Kasumi-1 (cell line): ENCODE data around the gene FAXDC2.
A peak's percentile ranks its signal among the peaks of the same experiment; 100 is the strongest.
"Not testable (repeated sequence)": the region's sequence is repeated elsewhere in the genome, so short reads cannot be mapped to it uniquely, and the experiment has no call there.

ENCODE experiments used
- DNase-seq, 2 experiments: peaks; one replicate each; lab custom pipeline; 2025; lab: John Stamatoyannopoulos, UW

FAXDC2 gene

DNA sequence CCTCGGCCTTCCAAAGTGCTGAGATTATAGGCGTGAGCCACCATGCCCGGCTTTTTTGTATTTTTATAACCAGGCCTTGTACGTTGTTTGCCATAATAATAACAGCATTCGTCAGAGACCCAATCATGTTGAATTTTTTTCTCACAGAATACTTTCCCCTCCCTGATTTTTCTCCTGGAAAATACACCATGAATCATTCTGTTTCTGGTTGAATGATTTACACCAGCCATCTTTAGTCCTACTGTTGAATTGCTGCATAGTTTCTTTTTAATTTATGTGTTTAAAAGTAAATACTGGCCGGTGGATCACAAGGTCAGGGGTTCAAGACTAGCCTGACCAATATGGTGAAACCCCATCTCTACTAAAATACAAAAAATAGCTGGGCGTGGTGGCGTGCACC, 11.5 kb upstream of the FAXDC2 start:
- no peak for DNase-seq

DNA sequence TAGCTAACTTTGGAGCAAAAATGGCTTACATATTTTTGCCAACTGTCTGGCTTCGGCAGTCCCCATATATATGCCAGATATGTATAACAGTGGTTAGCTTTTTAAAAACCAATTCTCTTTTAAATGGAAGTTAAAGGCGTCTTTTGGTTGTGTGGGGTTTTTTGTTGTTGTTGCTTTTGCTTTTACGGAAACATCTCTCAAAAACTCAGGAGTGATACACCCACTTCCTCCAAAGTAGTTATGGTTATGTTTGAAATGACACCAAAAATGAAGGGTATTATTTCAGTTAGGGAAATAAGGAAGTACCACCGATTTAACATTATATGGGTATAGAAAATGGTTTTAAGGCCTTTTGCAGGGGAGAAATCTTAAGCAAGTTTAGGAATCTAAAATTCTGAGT, 10.4 kb upstream of the FAXDC2 start:
- peak; percentile 63 to 80 for DNase-seq

DNA sequence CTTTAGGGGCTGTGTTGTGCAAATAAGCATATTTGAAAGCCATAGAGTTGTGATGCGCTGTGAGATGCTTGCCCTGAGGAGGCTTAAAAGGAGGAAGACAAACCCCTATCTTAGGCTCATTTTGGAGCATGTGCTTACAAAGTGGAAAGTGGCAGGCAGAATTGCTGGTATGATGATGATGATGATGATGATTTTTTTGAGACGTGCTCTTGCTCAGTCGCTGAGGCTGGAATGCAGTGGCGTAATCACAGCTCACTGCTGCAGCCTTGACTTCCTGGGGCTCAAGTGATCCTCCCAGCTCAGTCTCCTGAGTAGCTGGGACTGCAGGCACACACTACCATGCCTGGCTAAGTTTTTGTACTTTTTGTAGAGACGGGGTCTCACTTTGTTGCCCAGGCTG, 9.7 kb upstream of the FAXDC2 start:
- DNase-seq = no peak

DNA sequence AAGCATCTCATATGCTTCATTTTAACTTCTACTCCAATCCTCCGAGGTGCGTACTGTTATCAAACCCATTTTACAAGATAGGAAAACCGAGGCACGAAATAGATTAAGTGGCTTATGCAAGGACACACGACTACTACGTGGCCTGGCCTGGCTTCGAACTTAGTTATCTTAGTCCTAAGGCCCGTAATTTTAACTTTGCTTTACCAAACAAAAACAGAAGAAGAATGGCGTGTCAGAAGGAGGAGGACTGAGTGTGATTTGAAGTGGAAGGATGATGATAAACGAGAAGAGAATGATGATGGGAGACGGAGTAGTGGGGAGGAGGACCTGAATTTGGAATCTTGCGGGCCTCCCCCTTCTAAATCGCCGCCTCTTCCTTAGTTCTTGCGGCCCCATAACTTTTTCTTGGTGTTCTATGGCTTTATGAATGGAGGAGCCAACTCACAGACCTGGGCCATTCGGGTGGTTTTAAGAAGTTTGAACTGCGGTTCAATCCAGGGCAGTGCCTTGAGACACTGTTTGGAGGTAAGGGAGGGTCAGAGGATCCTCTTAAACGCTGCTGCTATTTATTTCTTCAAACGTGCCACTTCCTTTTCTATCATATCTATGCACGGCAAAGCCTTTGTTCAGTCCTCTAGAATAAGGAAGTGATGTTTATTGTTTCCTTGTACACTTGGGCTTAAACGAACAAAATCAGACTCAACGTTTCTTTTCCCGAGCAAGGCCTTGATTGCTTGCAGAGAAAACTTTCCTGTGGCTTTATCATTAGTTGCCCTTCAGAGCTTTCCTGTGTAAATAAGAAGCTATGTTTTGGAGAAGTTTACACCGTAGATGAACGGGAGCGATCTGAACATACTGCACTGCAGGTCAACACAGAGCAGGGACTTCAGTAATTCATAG, 8.8 kb upstream of the FAXDC2 start:
- peak; percentile 77 to 79 for DNase-seq

DNA sequence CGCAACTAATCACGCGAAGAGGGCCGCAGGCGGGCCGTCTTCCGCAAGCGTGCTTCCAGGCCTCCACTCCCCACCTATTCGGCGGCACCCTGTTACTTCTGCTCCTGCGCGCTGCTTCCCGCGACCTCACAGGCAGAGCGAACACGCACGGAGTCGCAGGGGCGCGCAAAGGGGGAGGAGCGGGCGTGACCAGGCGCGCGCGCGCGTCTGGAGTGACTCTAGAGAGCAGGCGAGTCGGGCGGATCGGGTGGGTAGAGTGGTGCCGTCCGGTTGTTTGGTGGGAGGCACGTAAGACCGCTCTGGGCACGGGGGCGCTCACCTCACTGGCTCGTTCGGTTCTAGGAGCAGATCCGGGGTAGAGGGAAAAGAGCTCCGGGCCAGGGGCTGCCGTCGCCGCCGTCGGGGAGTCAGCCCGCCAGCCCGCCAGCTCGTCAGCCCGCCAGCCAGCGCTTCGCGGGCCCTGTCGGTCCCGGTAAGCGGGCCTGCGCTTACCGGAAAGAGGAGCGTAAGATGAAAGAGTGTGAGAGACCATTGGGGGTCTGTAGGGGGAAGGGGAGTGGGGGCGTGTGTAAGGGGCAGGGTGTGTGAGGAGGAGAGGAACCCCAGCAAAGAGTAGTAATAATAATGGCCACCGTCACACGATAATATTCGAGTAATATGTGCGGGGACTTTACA, 8.0 kb upstream of the FAXDC2 start, which contains the start of gene CNOT8:
CNOT8 (plus strand) TSS at position 331 of the 675 bp plus-strand sequence. CDS start 4,652 bp downstream, outside the sequence.
- peak; percentile 96 to 97 for DNase-seq

DNA sequence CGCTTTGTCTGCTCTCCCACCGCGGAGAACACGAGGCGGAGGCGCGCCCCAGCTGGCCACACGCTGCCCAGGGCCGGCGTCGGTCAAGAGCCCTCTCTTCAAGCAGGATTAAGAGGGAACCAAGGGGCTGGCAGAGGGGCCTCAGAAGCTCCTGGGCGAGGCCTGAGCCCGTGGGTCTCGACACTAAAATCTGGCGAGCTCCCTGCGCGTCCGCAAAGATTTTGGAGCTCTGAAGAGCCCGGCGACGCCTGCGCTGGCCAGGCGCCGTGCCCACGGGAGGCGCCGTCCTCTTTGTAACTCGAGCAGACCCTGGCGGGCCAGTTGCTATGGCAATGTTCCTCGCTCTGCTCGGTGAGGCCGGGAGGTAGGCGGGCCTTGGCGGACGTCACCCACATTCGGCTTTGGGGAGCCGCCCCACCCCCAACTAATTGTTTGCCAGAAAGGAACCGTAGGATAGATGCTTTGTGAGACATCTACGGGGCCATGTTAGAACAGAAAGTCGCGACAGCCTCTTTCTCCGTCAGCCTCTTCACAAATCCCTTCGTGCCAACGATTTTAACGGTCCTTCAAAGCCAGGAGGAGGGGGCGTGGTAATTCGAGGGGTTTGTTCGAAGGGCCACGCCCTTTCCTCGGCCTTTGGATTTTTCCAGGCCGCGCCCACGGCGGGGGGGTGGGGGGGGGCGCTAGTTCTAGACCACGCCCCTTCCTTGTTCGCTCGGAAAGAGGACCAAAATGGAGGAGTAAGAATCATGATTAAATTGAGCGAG, 7.3 kb upstream of the FAXDC2 start:
- peak; percentile 92 to 95 for DNase-seq

DNA sequence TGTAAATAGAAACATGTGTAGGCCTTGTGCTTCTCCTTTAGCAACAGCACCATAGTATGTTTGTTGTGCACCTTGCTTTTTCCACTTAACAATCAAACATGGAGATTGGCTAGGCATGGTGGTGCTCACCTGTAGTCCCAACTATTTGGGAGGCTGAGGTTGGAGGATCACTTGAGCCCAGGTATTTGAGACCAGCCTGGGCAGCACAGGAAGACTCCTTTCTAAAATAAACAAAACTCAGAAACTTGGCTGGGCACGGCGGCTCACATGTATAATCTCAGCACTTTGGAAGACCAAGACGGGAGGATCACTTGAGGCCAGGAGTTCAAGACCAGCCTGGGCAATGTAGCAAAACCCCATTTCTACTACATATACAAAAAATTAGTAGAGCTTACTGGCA, 948 bp upstream of the FAXDC2 start:
- no peak for DNase-seq

DNA sequence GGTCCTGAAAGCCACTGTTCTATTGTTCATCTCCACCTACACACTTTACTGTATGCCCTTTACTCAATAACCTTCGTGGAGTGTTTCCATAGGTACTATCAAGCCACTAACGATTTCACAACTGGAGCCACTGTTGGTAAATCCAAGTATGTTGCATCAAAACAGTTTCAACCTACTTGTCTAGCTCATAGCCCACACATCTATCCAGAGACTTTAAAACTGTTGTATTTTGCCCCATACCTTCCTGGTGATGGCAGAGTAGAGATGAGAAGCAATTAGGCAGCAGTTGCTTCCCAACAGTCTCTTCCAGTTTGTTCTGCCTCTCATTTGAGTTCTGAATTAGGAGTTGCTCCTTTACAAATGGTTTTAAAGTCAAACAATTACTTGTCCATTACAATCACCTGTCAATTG, 607 bp downstream of the FAXDC2 start:
- no peak for DNase-seq

DNA sequence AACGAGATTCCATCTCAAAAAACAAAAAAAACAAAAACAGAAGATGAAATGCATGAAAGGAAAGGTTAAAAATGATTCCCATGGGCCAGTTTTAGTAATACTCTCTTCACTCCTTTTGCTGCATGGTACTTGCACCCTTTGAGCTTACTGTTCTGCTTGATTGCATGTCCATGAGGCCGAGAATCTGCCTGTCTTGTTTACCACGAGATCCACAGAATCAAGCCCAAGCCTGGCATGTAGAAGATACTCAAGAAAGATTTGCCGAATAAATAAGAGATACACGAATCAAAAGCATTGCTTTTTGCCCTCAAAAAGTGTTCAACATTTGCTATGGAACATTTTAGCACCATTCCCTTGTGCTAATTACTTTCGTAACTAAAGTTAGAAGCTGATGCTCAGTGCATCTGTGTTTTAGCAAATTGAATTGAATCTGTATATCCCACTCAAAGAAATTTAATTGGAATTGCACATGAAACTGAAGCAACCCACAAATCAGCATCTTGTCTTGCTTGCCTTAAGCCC, 1.1 kb downstream of the FAXDC2 start:
- no peak for DNase-seq

DNA sequence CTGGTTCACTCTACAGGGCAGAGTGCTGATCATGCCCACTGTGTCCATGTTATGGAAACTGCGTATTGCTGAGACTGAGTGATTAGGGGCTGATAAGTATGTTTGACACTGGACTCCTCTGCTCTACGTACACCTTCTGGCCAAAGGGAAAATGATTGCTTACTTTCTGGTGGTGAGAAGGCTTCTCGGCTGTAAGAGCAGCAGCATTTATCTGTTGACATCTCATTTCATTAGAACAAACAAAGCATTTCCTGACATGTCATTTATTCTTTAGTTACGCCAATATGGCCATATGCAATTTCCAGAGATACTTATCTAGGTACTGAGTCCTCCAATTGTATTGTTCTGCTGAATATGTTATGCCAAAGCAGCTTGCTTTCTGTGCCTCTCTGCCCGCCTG, 5.6 kb downstream of the FAXDC2 start:
- DNase-seq = no peak

DNA sequence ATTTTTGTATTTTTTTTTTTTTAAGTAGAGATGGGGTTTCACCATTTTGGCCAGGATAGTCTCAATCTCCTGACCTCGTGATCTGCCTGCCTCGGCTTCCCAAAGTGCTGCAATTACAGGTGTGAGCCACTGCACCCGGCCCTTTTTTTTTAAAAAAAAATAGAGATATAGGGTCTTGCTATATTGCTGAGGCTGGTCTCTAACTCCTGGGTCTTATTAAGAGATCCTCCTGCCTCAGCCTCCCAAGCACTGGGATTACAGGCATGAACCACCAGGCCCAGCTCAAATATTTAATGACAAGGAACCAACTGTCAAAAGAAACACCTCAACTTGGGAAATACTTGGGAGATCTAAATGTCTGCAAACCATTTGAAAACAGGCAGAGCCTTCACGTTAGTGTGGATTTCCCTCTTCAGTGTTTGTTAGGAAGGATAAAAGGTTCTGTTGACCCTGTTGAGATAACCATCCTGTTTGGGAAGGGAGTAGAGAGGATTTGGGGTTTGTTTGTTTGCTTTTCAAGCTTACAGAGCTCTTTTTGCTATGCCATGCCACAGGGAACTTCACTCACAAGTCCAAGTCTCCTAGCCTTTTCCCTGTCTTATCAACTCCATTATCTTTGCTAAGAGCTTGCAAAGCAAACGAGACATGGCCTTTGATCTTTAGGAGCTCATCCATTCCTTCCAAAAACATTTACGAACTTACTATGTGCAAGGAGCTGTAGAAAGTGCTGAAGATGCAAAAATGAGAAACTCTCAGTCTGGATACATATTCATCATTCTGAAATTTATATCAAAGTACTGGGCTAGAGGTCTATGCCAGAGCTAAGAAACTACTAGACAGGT, 7.5 kb downstream of the FAXDC2 start:
- no peak for DNase-seq

DNA sequence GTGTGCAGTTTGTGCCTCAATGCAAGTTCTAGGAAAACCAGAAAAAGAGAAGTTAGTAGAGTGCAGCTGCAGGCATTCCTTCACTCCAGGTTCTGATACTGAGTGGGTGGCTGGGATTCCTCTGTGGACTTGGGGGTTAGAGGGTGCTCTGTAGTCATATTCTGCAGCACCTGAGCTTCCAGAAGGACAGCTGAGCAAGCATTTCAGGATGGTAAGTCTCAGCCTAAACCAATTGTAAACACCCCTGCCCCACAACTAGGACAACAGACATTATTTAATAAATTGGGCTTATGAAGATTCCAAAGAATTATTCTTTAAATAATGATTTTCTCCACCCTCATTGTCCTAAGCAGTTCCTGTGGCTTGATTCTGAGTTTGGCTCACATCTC, 9.1 kb downstream of the FAXDC2 start:
- DNase-seq = no peak

DNA sequence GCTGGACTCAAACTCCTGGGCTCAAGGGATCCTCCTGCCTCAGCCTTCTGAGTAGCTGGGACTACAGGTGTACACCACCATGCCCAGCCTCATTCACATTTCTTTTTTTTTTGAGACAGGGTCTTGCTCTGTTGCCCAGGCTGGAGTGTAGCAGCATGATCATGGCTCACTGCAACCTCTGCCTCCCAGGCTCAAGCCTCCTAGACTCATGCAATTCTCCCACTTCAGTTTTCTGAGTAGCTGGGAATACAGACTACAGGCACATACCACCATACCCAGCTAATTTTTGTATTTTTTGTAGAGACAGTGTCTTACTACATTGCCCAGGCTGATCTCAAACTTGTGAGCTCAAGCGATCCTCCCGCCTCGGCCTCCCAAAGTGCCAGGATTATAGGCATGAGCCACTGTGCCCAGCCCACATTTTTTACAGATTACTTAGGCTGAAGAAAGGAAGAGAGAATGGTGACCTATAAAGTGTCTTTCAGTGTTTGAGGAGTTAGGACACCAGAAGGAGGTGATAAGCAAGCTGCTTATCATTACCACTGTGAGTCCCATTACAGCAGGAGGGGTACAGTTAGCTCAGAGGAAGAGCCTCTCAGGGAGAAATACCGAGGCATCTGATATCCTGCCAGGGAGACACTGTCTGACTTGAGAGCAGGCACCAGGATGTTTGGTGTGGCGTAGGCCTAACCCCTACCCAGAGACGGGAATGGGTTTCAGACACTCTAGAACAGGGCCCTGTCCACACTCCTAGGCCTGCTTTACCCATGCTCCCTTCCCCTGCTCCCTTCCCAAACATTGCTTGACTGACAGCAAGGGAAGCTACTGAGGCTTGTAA, 9.7 kb downstream of the FAXDC2 start:
- DNase-seq = no peak

DNA sequence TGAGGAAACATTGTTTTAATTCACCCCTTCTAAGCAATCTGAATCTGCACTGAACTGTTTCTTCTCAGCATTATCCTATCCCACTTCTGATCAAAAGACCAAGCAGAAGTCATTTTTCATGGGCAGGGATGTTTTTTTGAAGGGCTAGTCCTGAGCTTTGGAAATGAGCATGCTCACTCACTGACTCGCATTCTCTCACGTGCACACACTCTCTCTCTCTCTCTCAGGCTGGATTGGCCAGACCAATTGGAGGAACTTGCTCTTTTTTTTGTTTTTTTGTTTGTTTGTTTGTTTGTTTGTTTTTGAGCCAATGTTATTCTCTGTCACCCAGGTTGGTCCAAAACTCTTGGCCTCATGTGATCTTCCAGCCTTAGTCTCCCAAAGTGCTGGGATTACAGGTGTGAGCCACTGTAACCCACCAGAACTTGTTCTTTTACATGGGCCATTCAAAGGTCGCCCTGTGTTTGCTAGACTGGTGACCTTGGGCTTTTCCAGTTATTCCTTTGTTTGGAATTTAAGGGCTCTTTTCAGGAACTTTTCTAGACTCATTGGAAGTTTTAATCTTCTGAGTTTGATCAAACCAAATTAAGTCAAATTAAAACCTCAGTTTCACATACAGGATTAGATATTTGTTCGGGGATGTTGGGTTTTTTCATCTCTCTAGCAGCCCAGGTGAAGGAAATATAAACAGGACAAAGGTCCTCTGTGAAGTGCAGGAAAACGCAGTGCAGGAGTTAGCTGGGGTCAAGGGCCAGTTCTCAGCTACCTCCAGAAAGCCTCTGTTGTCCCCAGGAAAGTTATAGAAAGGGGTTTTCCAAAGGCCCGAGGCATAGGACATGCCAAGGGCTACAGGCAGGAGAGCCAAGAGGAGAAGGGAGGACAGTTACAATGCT, 13.1 kb downstream of the FAXDC2 start:
- DNase-seq = no peak

DNA sequence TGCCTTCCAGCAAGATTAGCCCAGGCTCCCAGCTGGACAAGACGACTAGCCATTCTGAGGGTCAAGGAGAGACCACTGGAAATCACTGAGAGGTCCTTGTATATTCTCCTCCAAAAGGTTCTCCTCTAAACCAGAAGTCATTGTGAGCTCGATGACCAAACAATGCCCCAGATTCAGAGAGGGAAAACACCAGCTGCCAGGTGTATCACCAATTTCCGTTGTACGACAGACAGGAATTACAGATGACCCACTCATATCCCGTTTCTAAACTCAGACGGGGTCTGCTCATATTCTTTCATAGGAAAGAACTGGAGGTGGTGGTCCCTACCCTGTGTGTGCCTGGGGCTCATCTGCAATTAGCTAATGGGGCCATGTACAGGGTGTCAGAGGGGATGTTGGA, 14.2 kb downstream of the FAXDC2 start:
- DNase-seq = no peak

DNA sequence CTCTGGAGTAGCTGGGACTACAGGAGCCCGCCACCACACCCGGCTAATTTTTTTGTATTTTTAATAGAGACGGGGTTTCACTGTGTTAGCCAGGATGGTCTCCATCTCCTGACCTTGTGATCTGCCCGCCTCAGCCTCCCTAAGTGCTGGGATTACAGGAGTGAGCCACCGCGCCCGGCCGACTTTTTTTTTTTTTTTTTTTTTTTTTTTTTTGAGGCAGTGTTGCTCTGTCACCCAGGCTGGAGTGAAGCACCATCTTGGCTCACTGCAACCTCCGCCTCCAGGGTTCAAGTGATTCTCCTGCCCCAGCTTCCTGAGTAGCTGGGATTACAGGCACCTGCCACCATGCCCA, 14.7 kb downstream of the FAXDC2 start:
- not testable (repeated sequence) for DNase-seq

DNA sequence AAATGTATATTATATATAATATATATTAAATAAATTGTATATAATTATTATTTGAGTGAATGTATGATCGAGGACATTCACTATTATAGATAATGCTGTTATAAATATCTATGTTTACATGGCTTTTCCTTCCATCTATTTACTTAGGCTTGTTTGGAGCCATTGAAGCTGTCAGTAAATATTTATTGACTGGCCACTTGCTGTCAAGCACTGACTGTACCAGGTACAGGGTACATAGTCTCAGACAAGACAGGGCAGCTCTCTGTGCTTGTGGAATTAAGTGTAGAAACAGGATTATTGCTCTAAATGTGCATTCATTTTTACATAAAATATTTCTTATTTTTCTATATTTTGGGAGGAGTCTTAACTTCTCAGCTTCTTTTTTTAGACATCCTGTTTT, 16.4 kb downstream of the FAXDC2 start:
- no peak for DNase-seq

DNA sequence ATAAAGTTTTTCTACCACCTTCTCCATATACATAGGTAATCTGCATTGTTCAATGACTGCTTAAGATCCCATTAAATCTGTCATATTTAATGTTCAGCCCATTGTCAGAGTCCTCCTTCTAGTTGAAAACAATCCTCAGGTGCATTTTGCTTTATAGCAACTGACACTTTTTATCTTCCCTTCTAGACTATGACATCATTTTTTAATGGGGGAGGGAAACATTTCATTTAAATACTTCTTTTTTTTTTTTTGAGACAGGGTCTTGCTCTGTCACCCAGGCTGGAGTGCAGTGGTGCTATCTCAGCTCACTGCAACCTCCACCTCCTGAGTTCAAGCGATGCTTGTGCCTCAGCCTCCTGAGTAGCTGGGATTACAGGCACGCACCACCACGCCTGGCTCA, 17.6 kb downstream of the FAXDC2 start:
- DNase-seq = not testable (repeated sequence)

DNA sequence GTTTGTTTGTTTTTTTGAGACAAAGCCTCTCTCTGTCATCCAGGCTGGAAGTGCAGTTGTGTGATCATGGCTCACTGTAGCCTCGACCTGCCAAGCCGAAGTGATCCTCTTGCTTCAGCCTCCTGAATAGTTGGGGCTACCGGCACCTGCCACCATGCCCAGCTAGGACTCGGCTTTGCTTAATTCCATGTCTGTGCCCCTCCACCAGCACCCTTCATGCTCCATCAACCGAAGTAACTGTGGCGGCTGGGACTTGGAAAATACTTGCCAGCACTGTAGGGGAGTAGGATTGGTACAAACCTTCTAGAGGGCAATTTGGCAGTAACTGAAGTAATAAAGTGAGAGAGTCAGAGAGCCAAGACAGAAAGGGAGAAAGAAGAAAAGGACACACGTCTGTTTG, 19.0 kb downstream of the FAXDC2 start:
- DNase-seq = no peak

DNA sequence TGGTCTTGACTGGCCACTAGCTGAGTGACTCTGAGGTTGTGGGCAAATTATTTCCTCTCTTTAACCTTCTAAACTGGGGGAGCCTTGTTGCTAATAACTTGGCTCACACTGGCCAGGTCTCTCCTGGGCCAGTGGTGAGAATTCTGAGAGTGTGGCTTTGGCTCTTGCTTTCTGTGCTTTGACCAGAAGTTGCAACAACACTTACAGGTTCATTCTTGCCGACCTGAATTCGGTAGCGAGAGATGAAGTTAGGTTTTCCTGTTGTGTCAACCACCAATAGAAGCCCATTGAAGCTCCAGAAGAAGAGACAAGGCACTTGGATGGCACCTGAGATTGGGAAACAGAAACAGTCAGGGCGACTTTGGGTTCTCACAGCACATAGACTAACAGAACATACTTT, 19.8 kb downstream of the FAXDC2 start:
- no peak for DNase-seq
